Measurements from ENCODE around the gene IL32.
"Not testable (repeated sequence)": the region's sequence is repeated elsewhere in the genome, so short reads cannot be mapped to it uniquely, and the experiment has no call there.

Gene IL32

GRCh38 chr16:3071655-3072054, 6.2 kb downstream of the IL32 start:
- no peak for DNase-seq (ENCODE audit: low spot score)

GRCh38 chr16:3072148-3072547, 6.7 kb downstream of the IL32 start:
- DNase-seq (ENCODE audit: low spot score) = not testable (repeated sequence)

GRCh38 chr16:3072576-3073263, 7.3 kb downstream of the IL32 start:
- DNase-seq (ENCODE audit: low spot score) = not testable (repeated sequence)

- DNase-seq (ENCODE audit: low spot score) = no peak
Measured at GRCh38 chr16:3073448-3073847, 8.0 kb downstream of the IL32 start.

GRCh38 chr16:3074860-3075522, 9.6 kb downstream of the IL32 start:
- no peak for DNase-seq (ENCODE audit: low spot score)

GRCh38 chr16:3075523-3075915, 10.1 kb downstream of the IL32 start:
- DNase-seq (ENCODE audit: low spot score) = no peak

- not testable (repeated sequence) for DNase-seq (ENCODE audit: low spot score)
Measured at GRCh38 chr16:3075946-3076345, 10.5 kb downstream of the IL32 start.

- no peak for DNase-seq (ENCODE audit: low spot score)
Measured at GRCh38 chr16:3076577-3076976, 11.1 kb downstream of the IL32 start.

GRCh38 chr16:3080024-3080423, 14.6 kb downstream of the IL32 start:
- no peak for DNase-seq (ENCODE audit: low spot score)

- not testable (repeated sequence) for DNase-seq (ENCODE audit: low spot score)
Measured at GRCh38 chr16:3081957-3082356, 16.5 kb downstream of the IL32 start.

- DNase-seq (ENCODE audit: low spot score) = not testable (repeated sequence)
Measured at GRCh38 chr16:3083408-3083807, 18.0 kb downstream of the IL32 start.

- DNase-seq (ENCODE audit: low spot score) = no peak
Measured at GRCh38 chr16:3084491-3084890, 19.1 kb downstream of the IL32 start.

GRCh38 chr16:3084969-3085670, 19.7 kb downstream of the IL32 start:
- no peak for DNase-seq (ENCODE audit: low spot score)

GRCh38 chr16:3085868-3086595, 20.6 kb downstream of the IL32 start:
- no peak for DNase-seq (ENCODE audit: low spot score)

GRCh38 chr16:3086596-3087242, 21.3 kb downstream of the IL32 start:
- DNase-seq (ENCODE audit: low spot score) = no peak

GRCh38 chr16:3087243-3088235, 22.1 kb downstream of the IL32 start:
- no peak for DNase-seq (ENCODE audit: low spot score)

GRCh38 chr16:3088450-3088849, 23.0 kb downstream of the IL32 start:
- no peak for DNase-seq (ENCODE audit: low spot score)

GRCh38 chr16:3088925-3089716, 23.7 kb downstream of the IL32 start:
- no peak for DNase-seq (ENCODE audit: low spot score)

- no peak for DNase-seq (ENCODE audit: low spot score)
Measured at GRCh38 chr16:3089717-3090592, 24.5 kb downstream of the IL32 start.
